SKM-1 treated with dmso at 0.1 percent for 144 hours (cell line): Measurements from ENCODE around the gene OTOP2.
A peak's percentile ranks its signal among the peaks of the same experiment; 100 is the strongest.

Experiments
- DNase-seq: peaks from one replicate; lab custom pipeline; 2025; ENCODE audit not compliant: unreplicated experiment; lab: John Stamatoyannopoulos, UW

The OTOP2 gene

GRCh38 chr17:74924250-74924948 lies at the start of gene OTOP2:
TSS of gene OTOP2 (plus strand) at chr17:74924273. CDS start at chr17:74924633, 360 bp downstream.
- DNase-seq: peak; percentile 20

GRCh38 chr17:74874615-74875037 lies 49.4 kb upstream of the OTOP2 start:
- no peak for DNase-seq

- DNase-seq: no peak
These were observed 48.7 kb upstream of the OTOP2 start for GRCh38 chr17:74875155-74875976.

GRCh38 chr17:74875977-74876593 lies 48.0 kb upstream of the OTOP2 start:
- DNase-seq: no peak

GRCh38 chr17:74877592-74878548 lies 46.2 kb upstream of the OTOP2 start:
- DNase-seq: no peak

GRCh38 chr17:74878658-74879057 lies 45.4 kb upstream of the OTOP2 start:
- DNase-seq: no peak

- no peak for DNase-seq
These were observed 44.8 kb upstream of the OTOP2 start for GRCh38 chr17:74879308-74879707.

GRCh38 chr17:74881073-74881472 lies 43.0 kb upstream of the OTOP2 start:
- no peak for DNase-seq

- no peak for DNase-seq
These were observed 41.4 kb upstream of the OTOP2 start for GRCh38 chr17:74882517-74883240.

- DNase-seq: no peak
These were observed 40.8 kb upstream of the OTOP2 start for GRCh38 chr17:74883241-74883745.

GRCh38 chr17:74888469-74888868 lies 35.6 kb upstream of the OTOP2 start:
- no peak for DNase-seq

- no peak for DNase-seq
These were observed 33.5 kb upstream of the OTOP2 start for GRCh38 chr17:74890554-74890953.

- no peak for DNase-seq
These were observed 31.8 kb upstream of the OTOP2 start for GRCh38 chr17:74892013-74892841.

- no peak for DNase-seq
These were observed 30.8 kb upstream of the OTOP2 start, which contains the start of gene FADS6 for GRCh38 chr17:74892974-74893911. TSS of gene FADS6 (minus strand) at chr17:74893633. CDS start at chr17:74893595, 38 bp downstream.

GRCh38 chr17:74893936-74894671 lies 30.0 kb upstream of the OTOP2 start:
- no peak for DNase-seq

- no peak for DNase-seq
These were observed 25.6 kb upstream of the OTOP2 start for GRCh38 chr17:74898376-74898946.

- no peak for DNase-seq
These were observed 23.9 kb upstream of the OTOP2 start for GRCh38 chr17:74900208-74900607.
